H9 (cell line): ENCODE measurements around the gene KRTAP10-8. TPM values are rescaled to one million over a fixed set of nuclear protein-coding genes. Genes with fewer than 3 reads are reported as not detected.

ENCODE experiments used
- DNase-seq: peaks from one replicate; pipeline ENCODE4 v3.0.0-alpha.2; 2017
- H2AFZ ChIP-seq: one replicate; pipeline ENCODE4 v1.6.1; 2013; ENCODE audit warnings: mild to moderate bottlenecking, low read length, control low read depth, moderate library complexity
- H2AK5ac ChIP-seq: 2 replicates; pipeline ENCODE4 v1.6.1; 2013; ENCODE audit warnings: low read length, control low read depth, mixed read lengths; ENCODE audit not compliant: insufficient read length
- H2BK120ac ChIP-seq: one replicate; pipeline ENCODE4 v1.6.1; 2013; ENCODE audit warnings: low read depth, mild to moderate bottlenecking, low read length, control low read depth, inconsistent platforms; ENCODE audit not compliant: poor library complexity, severe bottlenecking
- H2BK12ac ChIP-seq: 2 replicates; pipeline ENCODE4 v1.6.1; 2013; ENCODE audit warnings: low read length, control low read depth, mixed read lengths, low read depth; ENCODE audit not compliant: insufficient read length
- H2BK15ac ChIP-seq: 2 replicates; pipeline ENCODE4 v1.6.1; 2013; ENCODE audit warnings: low read depth, low read length, control low read depth
- H2BK20ac ChIP-seq: one replicate; pipeline ENCODE4 v1.6.1; 2013; ENCODE audit warnings: low read depth, mild to moderate bottlenecking, low read length, control low read depth, inconsistent platforms; ENCODE audit not compliant: poor library complexity, severe bottlenecking
- H2BK5ac ChIP-seq: 2 replicates; pipeline ENCODE4 v1.6.1; 2013; ENCODE audit warnings: low read length, control low read depth, mixed read lengths; ENCODE audit not compliant: insufficient read length
- H3K14ac ChIP-seq: 2 replicates; pipeline ENCODE4 v1.6.1; 2013; ENCODE audit warnings: low read length, control low read depth; ENCODE audit not compliant: insufficient read depth
- H3K18ac ChIP-seq: 2 replicates; pipeline ENCODE4 v1.6.1; 2013; ENCODE audit warnings: low read depth, mild to moderate bottlenecking, mixed read lengths, low read length, control low read depth; ENCODE audit not compliant: insufficient read length
- H3K23ac ChIP-seq: 2 replicates; pipeline ENCODE4 v1.6.1; 2013; ENCODE audit warnings: low read length, control low read depth, mixed read lengths, low read depth; ENCODE audit not compliant: insufficient read length
- H3K23me2 ChIP-seq: 2 replicates; pipeline ENCODE4 v1.6.1; 2013; ENCODE audit warnings: low read depth, mild to moderate bottlenecking, mixed read lengths, low read length, control low read depth; ENCODE audit not compliant: insufficient read length, poor library complexity, severe bottlenecking
- H3K27ac ChIP-seq: 2 replicates; pipeline ENCODE4 v1.5.1; 2013; ENCODE audit warnings: low read length, control low read depth, mixed read lengths, low read depth; ENCODE audit not compliant: insufficient read length
- H3K27me3 ChIP-seq: 2 replicates; pipeline ENCODE4 v1.6.1; 2013; ENCODE audit warnings: low read length, control low read depth, inconsistent platforms; ENCODE audit not compliant: insufficient read depth
- H3K4ac ChIP-seq: 2 replicates; pipeline ENCODE4 v1.6.1; 2013; ENCODE audit warnings: low read depth, mild to moderate bottlenecking, control low read depth, inconsistent platforms, low read length, moderate library complexity
- H3K4me1 ChIP-seq: 2 replicates; pipeline ENCODE4 v1.6.1; 2013; ENCODE audit warnings: low read length, control low read depth, inconsistent platforms; ENCODE audit not compliant: insufficient read depth
- H3K4me2 ChIP-seq: 2 replicates; pipeline ENCODE4 v1.6.1; 2013; ENCODE audit warnings: low read length, control low read depth, mixed read lengths; ENCODE audit not compliant: insufficient read length, insufficient read depth
- H3K56ac ChIP-seq: 2 replicates; pipeline ENCODE4 v1.6.1; 2013; ENCODE audit warnings: low read depth, mild to moderate bottlenecking, mixed read lengths, low read length, control low read depth; ENCODE audit not compliant: insufficient read length
- H3K79me1 ChIP-seq: 2 replicates; pipeline ENCODE4 v1.6.1; 2013; ENCODE audit warnings: low read depth, mild to moderate bottlenecking, moderate library complexity, low read length, control low read depth, inconsistent platforms; ENCODE audit not compliant: insufficient read depth, poor library complexity, severe bottlenecking
- H3K79me2 ChIP-seq: 2 replicates; pipeline ENCODE4 v1.6.1; 2013; ENCODE audit warnings: low read length, control low read depth, inconsistent platforms; ENCODE audit not compliant: insufficient read depth
- H3K9ac ChIP-seq: 2 replicates; pipeline ENCODE4 v1.6.1; 2013; ENCODE audit warnings: low read length, control low read depth, mixed read lengths; ENCODE audit not compliant: insufficient read length; ENCODE audit errors: extremely low read depth
- H3K9me3 ChIP-seq: one replicate; pipeline ENCODE4 v1.6.1; 2013; ENCODE audit warnings: low read depth, low read length, inconsistent platforms; ENCODE audit not compliant: control insufficient read depth
- H3T11ph ChIP-seq: one replicate; pipeline ENCODE4 v1.6.1; 2013; ENCODE audit warnings: mild to moderate bottlenecking, low read length, control low read depth, inconsistent platforms
- H4K20me1 ChIP-seq: one replicate; pipeline ENCODE4 v1.6.1; 2013; ENCODE audit not compliant: control insufficient read depth, insufficient read length, insufficient read depth
- H4K5ac ChIP-seq: 2 replicates; pipeline ENCODE4 v1.6.1; 2013; ENCODE audit warnings: low read depth, mild to moderate bottlenecking, mixed read lengths, low read length, control low read depth; ENCODE audit not compliant: insufficient read length
- H4K8ac ChIP-seq: replicated peaks from 2 replicates; pipeline ENCODE4 v1.6.1; 2013; ENCODE audit warnings: low read length, control low read depth, mixed read lengths, low read depth; ENCODE audit not compliant: insufficient read length
- H4K91ac ChIP-seq: 2 replicates; pipeline ENCODE4 v1.6.1; 2013; ENCODE audit warnings: low read depth, mild to moderate bottlenecking, moderate library complexity, mixed read lengths, low read length, control low read depth; ENCODE audit not compliant: insufficient read length
- H3K27ac Mint-ChIP-seq, 3 experiments: 2 replicates in 2 of 3; 3 replicates in 1 of 3; pipeline ENCODE4 v1.8.0; 2020 to 2021; ENCODE audit warnings: mixed read lengths in 3 of 3, mild to moderate bottlenecking in 1 of 3, moderate library complexity in 1 of 3
- H3K27me3 Mint-ChIP-seq: 2 replicates; pipeline ENCODE4 v1.8.0; 2021; ENCODE audit warnings: low read depth, mild to moderate bottlenecking, moderate library complexity, mixed read lengths
- H3K36me3 Mint-ChIP-seq, 3 experiments: 2 replicates in 2 of 3; 3 replicates in 1 of 3; pipeline ENCODE4 v1.8.0; 2020 to 2021; ENCODE audit warnings: low read depth in 3 of 3, mixed read lengths in 3 of 3; ENCODE audit not compliant: insufficient read depth in 1 of 3
- H3K4me1 Mint-ChIP-seq, 2 experiments: 2 replicates each; pipeline ENCODE4 v1.8.0; 2020; ENCODE audit warnings: mixed read lengths in 2 of 2
- H3K4me3 Mint-ChIP-seq, 2 experiments: 2 replicates in 1 of 2; 3 replicates in 1 of 2; pipeline ENCODE4 v1.8.0; 2020 to 2021; ENCODE audit warnings: mild to moderate bottlenecking in 2 of 2, mixed read lengths in 2 of 2, moderate library complexity in 1 of 2
- H3K9me3 Mint-ChIP-seq, 2 experiments: 2 replicates in 1 of 2; 3 replicates in 1 of 2; pipeline ENCODE4 v1.8.0; 2020; ENCODE audit warnings: mild to moderate bottlenecking in 2 of 2, mixed read lengths in 2 of 2, moderate library complexity in 1 of 2
- CTCF ChIP-seq: fragments of 200-600 bp; sonication (generic); conservative IDR thresholded peaks from 3 replicates; pipeline ENCODE4 v1.8.0; 2021; ENCODE audit warnings: antibody characterized with exemption, mild to moderate bottlenecking
- WGBS: extraction: QIAGEN DNeasy Blood & Tissue Kit; methylation state at CpG from one replicate; pipeline ENCODE4 v1.1.7; 2013; ENCODE audit warnings: missing lambda C conversion rate, low lambda C conversion rate, mixed read lengths; ENCODE audit not compliant: insufficient read length; ENCODE audit errors: extremely low coverage; 5-methylcytosine and 5-hydroxymethylcytosine counted together
- total RNA-seq: library from RNA; stranded (reverse); gene quantifications from 2 replicates; pipeline ENCODE4 v1.2.1, GENCODE V29; 2021

Gene KRTAP10-8
- total RNA-seq, 1 experiment from 2014 or later = not detected

DNA sequence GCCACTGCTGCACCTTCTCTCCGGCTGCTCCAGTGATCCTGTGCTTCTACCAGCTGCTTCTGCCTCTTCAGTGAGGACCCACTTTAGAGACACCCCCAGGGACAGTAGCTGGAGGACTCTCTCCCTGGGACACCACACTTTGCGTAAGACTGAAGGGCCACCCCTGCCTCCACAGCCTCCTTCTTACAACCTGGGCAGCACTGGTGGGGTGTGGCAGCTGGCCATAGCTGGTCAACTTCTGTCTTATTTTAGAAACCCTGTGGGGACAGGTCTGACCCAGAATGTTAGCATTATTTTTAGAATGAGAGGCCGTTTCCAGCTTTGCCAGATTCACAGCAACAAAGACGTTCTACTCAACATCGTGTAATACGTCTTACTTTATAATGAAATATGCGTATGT, 13.9 kb downstream of the KRTAP10-8 start:
- no CpG with 5 or more reads among the region's 7 CpGs for WGBS
- Mint-ChIP-seq H3K27ac (no peak overlapping the region), H3K27me3 (peaks cover 5% of the 10 kb centered on the region), H3K4me1 (peaks cover 3 to 7% of the 10 kb centered on the region in 2 experiments; a peak in 2 of 4 replicates), H3K4me3 (no peak overlapping the region), H3K36me3 (peaks cover 8 to 25% (median 14%) of the 10 kb centered on the region in 3 experiments; a peak in 6 of 7 replicates), H3K9me3 (peaks cover 33 to 35% of the 10 kb centered on the region in 2 experiments)
- H3K27me3 ChIP-seq = no peaks in the 10 kb centered on the region
- H3K79me1 ChIP-seq = no peaks in the 10 kb centered on the region
- no peak overlapping the region for H3K4ac ChIP-seq
- no peak overlapping the region for H4K91ac ChIP-seq
- no peaks in the 10 kb centered on the region for H4K20me1 ChIP-seq
- H3T11ph ChIP-seq = no peak overlapping the region
- no peak for TF ChIP-seq CTCF
- no peak overlapping the region for H3K23ac ChIP-seq
- no peak overlapping the region for H4K5ac ChIP-seq
- H2AK5ac ChIP-seq = no peak overlapping the region
- H3K9me3 ChIP-seq = no peaks in the 10 kb centered on the region
- no peak overlapping the region for H3K9ac ChIP-seq
- no peak overlapping the region for H3K18ac ChIP-seq
- no peak for DNase-seq
- no peak overlapping the region for H4K8ac ChIP-seq
- H2BK5ac ChIP-seq = no peak overlapping the region
- H3K4me2 ChIP-seq = no peak overlapping the region
- no peak overlapping the region for H2BK20ac ChIP-seq
- H3K79me2 ChIP-seq = no peaks in the 10 kb centered on the region
- H2BK120ac ChIP-seq = no peak overlapping the region
- H3K23me2 ChIP-seq = no peaks in the 10 kb centered on the region
- no peak overlapping the region for H2BK15ac ChIP-seq
- H3K27ac ChIP-seq = no peak overlapping the region
- H3K14ac ChIP-seq = no peak overlapping the region
- no peak overlapping the region for H2BK12ac ChIP-seq
- no peaks in the 10 kb centered on the region for H3K4me1 ChIP-seq
- no peak overlapping the region for H3K56ac ChIP-seq
- H2AFZ ChIP-seq = no peak overlapping the region
